ENCODE results near the gene MAP2K6. TPM values are rescaled to one million over a fixed set of nuclear protein-coding genes. Genes with fewer than 3 reads are reported as not detected.
A peak's percentile ranks its signal among the peaks of the same experiment; 100 is the strongest.

The MAP2K6 gene
- 23.4 TPM for polyA plus RNA-seq (ENCODE audit: insufficient read length)
- long read RNA-seq, donor 1, full-length matches to known transcripts = 3 of 3 reads
- long read RNA-seq, donor 1, partial matches to known transcripts = 0 of 3 reads
- long read RNA-seq, donor 1, other reads (novel, unspliced or antisense) = 0 of 3 reads
- long read RNA-seq, donor 2, full-length matches to known transcripts = 5 of 5 reads
- long read RNA-seq, donor 2, partial matches to known transcripts = 0 of 5 reads
- long read RNA-seq, donor 2, other reads (novel, unspliced or antisense) = 0 of 5 reads
- long read RNA-seq, donor 3, full-length matches to known transcripts = 3 of 3 reads
- long read RNA-seq, donor 3, partial matches to known transcripts = 0 of 3 reads
- long read RNA-seq, donor 3, other reads (novel, unspliced or antisense) = 0 of 3 reads
- long read RNA-seq, donor 4 = 0 reads
- long read RNA-seq, donor 5, full-length matches to known transcripts = 7 of 7 reads
- long read RNA-seq, donor 5, partial matches to known transcripts = 0 of 7 reads
- long read RNA-seq, donor 5, other reads (novel, unspliced or antisense) = 0 of 7 reads
- long read RNA-seq, donor 6, full-length matches to known transcripts = 4 of 4 reads
- long read RNA-seq, donor 6, partial matches to known transcripts = 0 of 4 reads
- long read RNA-seq, donor 6, other reads (novel, unspliced or antisense) = 0 of 4 reads
- long read RNA-seq, donor 7, full-length matches to known transcripts = 7 of 7 reads
- long read RNA-seq, donor 7, partial matches to known transcripts = 0 of 7 reads
- long read RNA-seq, donor 7, other reads (novel, unspliced or antisense) = 0 of 7 reads
- long read RNA-seq, donor 8, full-length matches to known transcripts = 1 of 1 reads
- long read RNA-seq, donor 8, partial matches to known transcripts = 0 of 1 reads
- long read RNA-seq, donor 8, other reads (novel, unspliced or antisense) = 0 of 1 reads

DNA sequence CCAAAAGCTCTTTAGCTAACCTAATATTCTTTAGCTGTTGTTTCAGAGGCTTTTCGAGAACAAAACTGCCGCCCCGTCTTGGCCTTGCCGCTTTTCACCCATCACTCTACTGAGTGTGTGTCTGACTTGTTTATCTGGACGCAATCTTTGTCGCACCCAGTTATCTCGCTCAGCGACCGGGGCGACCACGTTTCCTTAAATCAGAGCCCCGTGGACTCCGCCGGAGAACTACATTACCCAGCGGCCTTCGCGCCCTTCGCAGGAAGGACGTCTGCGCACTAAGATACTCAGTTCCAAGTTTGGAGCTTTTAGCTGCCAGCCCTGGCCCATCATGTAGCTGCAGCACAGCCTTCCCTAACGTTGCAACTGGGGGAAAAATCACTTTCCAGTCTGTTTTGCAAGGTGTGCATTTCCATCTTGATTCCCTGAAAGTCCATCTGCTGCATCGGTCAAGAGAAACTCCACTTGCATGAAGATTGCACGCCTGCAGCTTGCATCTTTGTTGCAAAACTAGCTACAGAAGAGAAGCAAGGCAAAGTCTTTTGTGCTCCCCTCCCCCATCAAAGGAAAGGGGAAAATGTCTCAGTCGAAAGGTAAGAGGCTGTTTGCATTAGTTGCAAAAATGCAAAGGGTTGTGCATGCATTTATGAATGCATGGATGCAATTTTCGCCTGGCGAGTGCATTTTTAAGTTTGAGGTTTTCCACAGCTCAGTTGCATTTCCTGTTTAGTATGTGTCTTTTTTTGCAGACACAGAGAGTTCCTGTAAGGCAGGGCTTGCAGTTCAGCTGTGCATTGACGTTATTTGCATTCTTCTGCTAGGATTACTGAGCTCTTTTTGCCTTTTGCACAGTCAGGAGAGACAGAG lies at the start of gene MAP2K6:
Gene MAP2K6 (plus strand): TSS at position 290 of the 867 bp plus-strand sequence. CDS start 288 bp downstream, at position 578.
- DNase-seq = peak; percentile 72

DNA sequence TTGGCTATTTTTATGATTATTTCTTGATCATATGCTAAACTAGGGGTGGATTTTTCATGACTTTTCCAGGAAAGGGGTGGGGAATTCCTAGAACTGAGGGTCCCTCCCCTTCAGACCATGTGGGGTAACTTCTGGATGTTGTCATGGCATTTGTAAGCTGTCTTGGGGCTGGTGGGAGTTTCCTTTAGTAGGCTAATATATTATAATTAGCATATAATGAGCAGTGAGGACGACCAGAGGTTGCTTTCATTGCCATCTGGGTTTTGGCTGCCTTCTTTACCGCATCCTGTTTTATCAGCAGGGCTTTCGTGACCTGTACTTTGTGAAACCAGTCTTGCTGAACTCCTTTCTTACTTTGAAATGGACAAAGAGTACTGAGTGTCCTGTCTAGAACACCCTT lies 47.2 kb upstream of the MAP2K6 start:
- no peak for DNase-seq

DNA sequence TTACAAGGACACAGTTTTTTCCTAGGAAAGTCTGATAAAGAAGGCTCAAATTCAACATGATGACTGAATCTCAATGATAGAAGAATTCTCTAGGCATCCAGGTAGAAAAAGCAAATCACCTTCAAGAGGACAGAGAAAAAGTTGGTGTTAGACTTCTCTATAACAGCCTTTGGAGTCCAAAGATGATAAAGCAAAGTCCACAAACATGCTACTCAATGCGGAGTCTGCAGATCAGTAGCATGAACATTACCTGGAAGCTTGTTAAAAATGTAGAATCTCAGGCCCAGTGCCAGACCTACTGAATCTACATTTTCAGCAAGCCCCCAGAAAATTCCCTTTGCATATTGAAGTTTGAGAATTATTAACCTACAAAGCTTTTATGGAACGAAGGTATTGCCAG lies 41.4 kb upstream of the MAP2K6 start:
- no peak for DNase-seq

DNA sequence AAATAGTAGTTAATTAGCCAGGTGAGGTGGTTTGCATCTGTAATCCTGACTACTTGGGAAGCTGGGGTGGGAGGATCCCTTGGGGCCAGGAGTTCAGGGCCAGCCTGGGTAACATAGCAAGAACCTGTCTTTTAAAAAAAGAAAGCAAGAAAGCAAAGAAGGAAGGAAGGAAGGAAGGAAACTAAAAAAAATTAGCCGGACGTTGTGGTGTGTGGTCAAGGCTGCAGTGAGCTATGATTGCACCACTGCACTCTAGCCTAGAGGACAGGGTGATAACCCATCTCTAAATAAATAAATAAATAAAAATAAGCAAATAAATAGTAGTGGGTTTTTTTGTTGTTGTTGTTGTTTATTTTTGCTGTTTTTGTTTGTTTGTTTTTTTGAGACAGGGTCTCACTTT lies 39.3 kb upstream of the MAP2K6 start:
- no peak for DNase-seq

DNA sequence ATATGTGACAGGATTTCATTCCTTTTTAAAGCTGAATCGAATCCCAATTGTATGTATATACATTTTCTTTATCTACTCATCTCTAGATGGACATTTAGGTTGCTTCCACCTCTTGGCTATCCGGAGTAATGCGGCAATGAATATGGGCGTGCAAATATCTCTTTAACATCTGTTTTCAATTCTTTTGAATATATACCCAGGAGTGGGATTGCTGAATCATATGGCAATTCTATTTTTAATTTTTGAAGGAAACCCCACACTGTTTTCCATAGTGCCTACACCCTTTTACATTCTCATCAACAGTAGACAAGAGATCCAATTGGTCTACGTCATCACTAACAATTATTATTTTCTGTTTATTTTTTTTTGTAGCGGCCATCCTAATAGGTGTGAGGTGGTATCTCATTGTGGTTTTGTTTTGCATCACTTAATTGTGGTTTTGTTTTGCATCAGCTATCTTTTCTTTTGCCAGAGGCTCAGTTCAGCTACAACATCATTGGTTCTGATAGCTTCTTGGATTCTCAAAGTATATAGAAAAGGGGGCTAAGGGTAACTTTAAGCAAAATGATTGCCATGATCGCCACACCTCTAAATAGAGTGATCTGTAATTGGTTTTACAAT lies 25.6 kb upstream of the MAP2K6 start:
- DNase-seq = no peak

DNA sequence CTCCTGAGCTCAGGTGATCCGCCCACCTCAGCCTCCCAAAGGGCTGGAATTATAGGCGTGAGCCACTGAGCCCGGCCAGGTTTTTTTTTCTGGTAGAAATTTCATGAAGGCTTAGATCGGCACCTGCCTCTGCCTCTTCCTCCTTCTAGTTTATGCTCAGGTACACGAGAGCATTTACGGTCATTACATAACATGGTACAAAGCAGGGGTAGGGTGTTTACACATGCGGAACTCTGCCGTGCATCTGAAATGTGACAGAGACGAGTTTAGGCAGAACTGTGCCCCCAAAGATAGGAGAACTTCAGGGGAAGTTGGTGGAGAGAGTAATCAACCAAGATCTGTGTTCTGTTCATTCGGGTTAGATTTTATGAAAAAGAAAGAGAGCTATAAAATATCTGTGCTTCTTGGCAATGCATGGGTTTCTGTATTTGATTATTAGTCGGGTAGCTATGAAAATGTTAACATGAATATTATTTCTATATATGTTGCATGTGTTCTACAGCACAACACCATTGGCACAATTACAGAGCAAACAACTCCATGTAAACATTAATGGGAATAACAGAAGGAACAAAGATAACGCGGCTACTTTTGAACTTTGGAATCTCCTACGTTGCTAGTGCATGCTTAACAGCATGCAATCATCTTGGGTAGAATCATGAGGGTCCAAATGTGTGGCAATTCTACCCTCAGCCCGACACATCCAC lies 23.5 kb upstream of the MAP2K6 start:
- DNase-seq = no peak

DNA sequence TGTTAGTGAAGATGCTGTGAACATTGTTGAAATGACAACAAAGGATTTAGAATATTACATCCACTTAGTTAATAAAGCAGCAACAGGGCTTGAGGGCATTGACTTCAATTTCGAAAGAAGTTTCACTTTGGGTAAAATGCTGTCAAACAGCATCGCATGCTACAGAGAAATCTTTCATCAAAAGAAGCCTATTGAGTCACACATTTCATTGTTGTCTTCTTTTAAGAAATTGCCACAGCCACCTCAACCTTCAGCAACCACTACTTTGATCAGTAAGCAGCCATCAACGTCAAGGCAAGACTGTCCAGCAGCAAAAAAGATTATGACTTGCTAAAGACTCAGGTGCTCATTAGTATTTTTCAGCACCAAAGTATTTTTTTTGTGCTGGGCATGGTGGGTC lies 13.2 kb upstream of the MAP2K6 start:
- DNase-seq = no peak

DNA sequence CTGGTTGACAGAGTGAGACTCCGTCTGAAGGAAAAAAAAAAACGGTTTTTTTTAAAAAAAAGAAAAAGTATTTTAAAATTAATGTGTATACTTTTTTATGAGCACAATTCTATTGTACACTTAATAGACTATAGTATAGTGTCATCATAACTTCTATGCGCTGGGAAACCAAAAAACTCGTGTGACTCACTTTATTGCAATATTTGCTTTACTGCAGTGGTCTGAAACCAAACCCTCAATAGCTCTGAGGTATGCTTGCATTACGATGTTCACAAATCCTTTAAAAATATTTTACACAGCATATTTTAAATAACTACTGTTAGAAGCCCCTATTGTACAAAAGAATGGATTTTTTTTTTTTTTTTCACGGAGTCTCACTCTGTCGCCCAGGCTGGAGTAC lies 12.4 kb upstream of the MAP2K6 start:
- DNase-seq = no peak

DNA sequence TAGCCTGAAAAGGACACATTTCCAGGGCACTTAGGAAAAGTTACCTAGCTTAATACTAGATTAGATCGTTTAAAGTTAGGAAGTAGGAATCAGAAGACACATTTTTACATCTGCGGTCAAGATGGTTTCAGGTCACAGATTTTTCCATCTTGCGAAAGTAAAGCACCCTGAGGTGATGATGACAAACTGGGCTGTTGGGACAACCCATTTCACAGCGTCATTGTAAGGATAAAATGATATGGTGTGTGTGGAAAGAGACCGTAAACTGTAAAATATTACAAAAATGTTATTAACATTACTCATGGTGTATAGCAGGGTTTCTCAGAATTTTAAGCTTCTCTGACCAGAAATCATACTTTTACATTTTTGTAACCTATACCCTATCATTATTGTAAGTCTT lies 10.1 kb upstream of the MAP2K6 start:
- no peak for DNase-seq

DNA sequence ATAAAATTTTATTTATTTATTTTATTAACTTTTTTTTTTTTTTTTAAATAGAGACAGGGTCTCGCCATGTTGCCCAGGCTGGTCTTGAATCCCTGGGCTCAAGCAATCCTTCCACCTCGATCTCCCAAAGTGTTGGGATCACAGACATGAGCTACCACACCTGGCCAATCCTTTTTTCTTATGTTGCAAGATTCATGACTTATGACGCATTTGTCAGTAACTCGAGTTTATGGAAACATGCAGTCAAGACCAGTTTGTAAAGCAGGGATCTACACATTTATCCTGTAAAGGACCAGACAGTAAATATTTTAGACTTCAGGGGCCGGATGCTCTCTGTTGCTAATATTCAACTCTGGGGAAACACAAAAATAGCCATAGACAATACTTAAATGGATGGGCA lies 9.4 kb upstream of the MAP2K6 start:
- DNase-seq = no peak

DNA sequence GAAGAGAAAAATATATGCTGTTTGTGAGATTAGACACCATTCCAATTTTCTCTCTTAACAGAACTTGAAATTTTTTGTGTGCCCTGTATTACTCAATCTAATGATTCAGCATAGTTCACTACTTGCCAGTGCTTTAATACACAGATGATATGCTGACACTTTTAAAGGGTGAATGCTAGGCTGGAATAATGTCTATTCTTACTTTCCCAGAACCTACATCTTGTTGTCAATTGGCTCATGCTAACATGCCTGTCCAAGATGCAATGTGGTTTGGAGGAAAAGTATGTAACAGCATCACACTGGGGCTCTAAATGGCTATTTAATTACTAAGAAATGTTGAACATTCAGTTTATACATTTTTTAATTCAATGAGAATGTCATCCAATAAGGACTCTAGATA lies 7.6 kb upstream of the MAP2K6 start:
- no peak for DNase-seq

DNA sequence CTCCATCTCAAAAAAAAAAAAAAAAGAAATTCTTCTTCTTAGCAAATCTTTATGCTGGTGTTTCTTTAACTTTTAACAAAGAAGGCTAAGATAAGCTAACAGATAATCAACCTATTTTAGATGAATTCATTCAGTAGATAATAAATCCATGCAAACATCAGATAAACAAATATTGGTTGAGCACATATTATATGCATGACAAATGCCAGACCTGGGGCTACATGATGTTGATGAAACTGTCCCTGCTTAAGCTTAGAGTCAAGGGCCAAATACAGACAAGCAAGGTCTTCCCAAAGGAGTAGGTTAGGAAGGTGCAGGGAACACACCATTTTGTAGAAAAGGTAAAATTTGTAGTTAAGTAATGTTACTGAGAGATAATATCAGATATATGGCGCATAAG lies 6.7 kb upstream of the MAP2K6 start:
- DNase-seq = no peak

DNA sequence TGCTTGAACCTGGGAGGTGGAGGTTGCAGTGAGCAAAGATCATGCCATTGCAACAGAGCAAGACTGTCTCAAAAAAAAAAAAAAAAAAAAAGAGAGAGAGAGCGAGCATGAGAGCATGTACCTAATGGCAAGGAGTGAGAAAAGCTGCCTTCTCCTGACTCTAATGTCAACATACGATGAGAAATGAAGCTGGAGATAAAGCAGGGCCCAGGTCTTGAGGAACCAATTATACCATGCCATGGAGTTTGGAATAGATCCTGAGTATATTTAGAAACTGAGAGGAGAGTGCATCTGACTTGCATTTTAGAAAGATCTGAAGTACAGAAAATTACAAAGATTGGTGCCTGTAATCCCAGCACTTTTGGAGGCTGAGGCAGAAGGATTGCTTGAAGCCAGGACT lies 3.8 kb upstream of the MAP2K6 start:
- no peak for DNase-seq

DNA sequence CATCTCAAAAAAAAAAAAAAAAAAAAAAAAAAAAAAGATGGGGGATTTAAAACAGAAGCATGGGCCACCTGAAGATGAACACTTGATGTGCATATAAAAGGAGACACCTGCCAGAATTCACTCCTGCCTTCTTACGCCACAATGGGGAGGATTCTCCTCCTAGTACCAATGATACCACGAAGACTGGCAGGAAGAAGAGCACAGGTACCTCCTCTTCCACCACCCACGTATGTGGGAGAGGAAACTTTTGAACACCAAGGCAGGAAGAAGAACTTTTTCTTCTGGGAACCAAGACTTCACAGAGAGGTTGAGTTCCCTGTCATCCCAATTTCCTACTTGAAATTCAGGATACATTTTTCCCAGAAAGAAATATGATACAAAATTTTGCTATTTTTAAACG lies 2.7 kb upstream of the MAP2K6 start:
- no peak for DNase-seq

DNA sequence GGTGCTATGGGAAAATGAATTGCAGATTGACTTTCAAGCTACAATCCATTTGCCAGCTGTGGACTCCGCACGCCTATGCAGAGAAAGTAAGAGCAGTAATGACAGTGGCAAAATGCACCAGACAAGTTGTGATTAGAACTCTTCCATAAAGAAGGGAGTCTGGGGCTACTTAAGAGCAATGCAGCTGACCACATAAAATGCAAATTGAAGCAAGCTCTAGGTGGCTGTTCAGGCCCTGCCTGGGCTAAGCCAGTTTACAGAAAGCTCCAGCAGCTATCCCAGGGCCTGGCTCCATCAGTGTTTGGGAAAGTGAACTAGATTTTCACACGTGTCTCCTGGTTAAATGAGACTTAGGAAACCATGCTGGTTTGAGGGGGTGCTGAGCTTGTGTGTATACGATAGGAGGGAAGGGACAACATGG lies 2.2 kb upstream of the MAP2K6 start:
- no peak for DNase-seq

DNA sequence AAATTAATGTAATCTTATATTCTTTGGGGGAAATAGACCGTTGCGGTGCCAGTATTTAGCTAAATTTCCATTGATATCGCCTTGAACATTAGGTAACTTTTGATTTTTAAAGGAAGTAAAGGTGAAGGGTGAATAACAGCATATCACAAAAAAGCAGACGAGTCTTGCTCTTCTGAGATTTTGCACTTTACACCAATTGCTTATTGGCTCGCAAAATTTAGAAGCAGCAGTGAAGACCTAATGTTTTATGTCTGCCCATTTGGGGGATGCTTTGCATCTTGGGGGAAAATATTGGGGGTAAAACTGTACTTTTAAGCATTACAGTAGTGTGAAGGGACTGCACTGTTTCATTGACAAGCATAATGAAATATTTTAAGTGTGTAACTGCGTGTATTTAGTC lies 934 bp downstream of the MAP2K6 start:
- DNase-seq = no peak

DNA sequence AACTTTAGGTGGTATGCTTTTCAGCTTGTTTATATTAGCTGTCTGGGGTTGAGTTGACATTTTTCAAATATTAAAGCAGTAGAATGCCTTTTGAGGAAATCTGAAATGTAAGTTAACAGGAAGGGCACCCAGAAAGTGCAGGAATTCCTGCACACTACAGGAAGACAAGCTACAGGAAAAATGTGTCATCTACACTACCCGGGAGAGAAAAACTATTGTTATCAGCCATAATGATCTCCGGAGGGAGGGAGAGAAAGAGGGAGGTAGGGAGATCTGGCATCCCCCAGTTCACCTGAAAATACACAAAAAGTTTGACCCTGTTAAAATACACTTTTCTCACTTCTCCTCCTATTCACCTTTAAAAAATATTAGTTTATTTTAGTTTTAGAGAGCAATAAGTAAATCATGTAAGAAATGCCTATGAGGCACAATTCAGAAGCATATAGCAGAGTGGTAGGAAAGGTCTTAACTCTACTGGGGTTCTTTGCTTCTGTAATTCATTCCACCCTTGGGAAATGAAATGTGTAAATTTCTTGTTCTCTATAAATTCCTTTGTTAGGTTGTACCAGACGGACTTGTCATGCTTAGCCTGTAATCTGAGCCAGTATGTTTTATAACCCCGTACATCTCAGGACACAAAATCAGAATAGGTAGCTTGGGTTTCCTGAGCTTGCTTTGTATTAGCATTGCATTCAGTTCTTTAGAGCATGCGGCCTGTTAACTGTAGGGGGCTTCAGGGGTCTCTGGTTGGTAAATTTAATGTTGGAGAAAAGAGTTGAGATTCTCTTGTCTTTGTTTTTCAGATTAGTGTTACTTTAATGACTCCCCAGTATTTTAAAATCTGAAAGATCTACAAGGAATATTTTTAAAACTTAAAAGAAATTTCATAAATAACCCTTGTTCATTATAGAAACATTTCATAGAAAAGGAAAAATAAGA lies 3.3 kb downstream of the MAP2K6 start:
- no peak for DNase-seq

DNA sequence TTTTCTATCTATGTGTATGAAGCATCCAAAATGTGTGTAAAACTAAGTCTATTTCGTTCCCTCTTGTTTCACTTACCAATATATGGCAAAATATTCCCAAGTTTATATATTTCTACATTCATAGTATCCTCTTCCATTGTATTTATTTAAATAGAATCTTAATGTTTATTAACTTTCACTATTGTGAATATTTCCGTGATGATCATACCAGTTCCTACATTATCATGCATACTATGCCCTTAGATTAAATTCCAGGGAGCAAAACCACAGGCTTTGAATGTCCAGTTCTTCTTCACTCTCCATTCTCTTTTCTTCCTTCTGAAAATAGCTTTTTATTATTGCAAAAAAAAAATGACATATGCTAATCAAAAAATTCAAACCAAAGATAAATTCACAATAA lies 4.0 kb downstream of the MAP2K6 start:
- DNase-seq = no peak

DNA sequence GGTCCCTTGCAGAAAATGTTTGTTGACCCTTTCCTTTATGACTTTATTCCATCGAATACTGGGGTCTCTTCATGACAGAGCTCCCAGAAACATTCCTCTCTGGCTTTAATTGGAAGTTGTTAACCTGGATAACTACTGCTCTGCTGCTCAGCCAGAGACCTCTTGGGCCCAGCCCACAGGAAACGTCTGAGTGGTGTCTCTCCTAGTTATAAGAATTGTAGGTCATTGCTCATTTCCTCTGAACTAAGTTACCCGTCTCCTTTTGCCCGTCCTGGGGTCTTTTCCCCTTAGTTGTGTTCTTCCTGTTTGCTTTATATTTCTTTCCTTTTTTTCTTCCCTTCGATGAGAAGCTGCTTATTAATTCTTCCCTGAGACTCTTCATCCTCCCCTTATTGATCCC lies 9.0 kb downstream of the MAP2K6 start:
- no peak for DNase-seq

Measured in left kidney (tissue), 8 donors.